ENCODE results near the gene FBXW2. TPM values are rescaled to one million over a fixed set of nuclear protein-coding genes. Genes with fewer than 3 reads are reported as not detected.

Gene FBXW2
- total RNA-seq: 10 to 100 TPM; 80.5 to 87.8 TPM

DNA sequence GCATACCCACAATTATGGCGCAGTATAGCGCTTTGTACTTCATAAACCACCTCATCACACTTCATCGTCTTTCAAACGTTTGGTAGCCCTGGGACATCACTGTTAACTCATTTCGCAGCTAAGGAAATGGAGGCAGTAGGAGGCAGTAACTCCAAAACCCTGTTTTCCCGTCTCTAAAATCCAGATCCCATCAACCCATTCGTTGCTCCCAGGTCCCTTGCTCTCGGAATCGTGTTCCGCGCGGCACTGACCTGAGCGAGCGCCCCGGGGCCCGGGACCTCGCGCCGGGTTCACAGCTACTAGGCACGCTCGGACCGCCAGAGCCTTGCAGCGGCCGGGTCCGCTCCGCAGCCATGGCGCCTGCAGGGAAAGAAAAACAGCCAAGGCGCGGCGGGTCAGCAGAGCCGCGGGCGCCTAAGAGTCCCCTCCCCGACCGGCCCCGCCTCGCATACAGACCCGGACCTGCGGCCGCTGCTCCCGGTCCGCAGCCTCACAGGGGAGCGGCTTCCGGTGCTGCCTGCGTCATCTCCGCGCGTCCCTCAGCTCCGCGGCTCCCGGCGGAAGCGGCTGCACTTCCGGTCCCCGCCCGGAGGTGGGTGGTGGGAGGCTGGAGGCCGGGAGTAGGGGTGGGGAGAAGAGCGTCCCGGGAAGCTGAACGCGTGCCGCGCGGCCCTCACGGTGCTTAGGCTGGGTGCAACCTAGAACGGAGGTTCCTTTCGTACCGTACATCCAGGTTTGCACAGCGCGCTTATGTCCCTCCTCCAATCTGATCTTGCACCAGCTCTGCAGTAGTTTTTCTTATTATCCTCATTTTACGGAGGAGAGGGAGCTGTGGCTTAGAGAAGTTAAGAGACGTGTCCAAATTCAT, at the start of gene FBXW2:
TSS of gene FBXW2 (minus strand) at position 519 of the 868 bp plus-strand sequence. CDS start 5,158 bp downstream, outside the sequence.
- no peaks in the 10 kb centered on the region for H3K9me3 Mint-ChIP-seq
- no peaks in the 10 kb centered on the region for H3K27me3 Mint-ChIP-seq
- POLR2A ChIA-PET: interaction anchor here (0.7 to 2.3 kb wide), 32 partner anchors 8 to 340 kb away, joined by 3 to 14 read pairs (median 4); partner anchors contain the start of genes CNTRL and PSMD5
- H3K27ac Mint-ChIP-seq: peak within 1 kb of the TSS; percentile 96
- peaks cover 40% of the 10 kb centered on the region for H3K4me1 Mint-ChIP-seq
- peaks cover 6% of the 10 kb centered on the region for H3K36me3 Mint-ChIP-seq
- peak within 1 kb of the TSS; percentile 92 for H3K4me3 Mint-ChIP-seq
- ATAC-seq (ENCODE audit: low read depth) (peak; percentile 90), DNase-seq (peak; percentile 92)

DNA sequence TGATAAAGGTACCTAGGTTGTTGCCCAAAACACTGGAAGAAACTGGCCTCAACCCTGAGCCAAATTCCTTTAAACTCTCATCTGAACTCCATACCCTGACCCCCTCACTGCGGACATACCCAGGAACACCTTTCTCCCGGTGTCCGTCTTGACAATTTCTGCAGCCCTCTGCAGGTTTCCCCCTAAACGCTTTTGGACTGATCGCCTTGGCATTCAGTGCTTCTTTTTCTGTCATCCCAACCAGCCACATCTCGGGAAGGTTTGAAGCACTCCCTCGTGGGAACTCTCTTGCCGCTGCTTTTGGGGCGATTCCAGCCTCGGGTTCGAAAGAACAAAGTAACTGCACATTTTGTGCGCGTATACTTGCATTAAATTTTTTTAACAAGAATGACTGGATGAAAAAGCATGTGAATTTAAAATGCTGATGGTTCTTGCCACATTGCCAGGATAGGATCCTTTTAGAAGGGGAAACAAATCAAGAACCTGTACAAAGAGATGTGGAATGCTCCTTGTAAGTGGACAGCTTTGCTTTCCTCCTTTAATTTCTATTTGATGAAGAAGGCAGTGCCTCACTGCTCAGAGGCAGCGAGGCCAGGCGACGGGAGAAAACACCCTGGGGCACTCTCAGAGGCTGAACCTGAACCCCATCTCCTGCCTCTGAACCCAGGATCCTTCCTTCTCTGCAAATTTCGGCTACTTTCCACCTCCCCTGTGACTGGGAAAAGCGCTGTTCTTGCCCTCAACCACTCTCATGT, 48.9 kb upstream of the FBXW2 start:
- POLR2A ChIA-PET: interaction anchor here (0.6 to 2.2 kb wide), 7 partner anchors 8 to 241 kb away, joined by 3 to 12 read pairs (median 3); partner anchors contain the start of genes FBXW2 and PHF19
- ATAC-seq (ENCODE audit: low read depth) (peak; percentile 4), DNase-seq (no peak)
- Mint-ChIP-seq H3K27me3 (no peaks in the 10 kb centered on the region), H3K36me3 (peaks cover 29% of the 10 kb centered on the region), H3K27ac (peak overlapping the region; percentile 97), H3K4me1 (peaks cover 58% of the 10 kb centered on the region), H3K4me3 (peak overlapping the region; percentile 98), H3K9me3 (no peaks in the 10 kb centered on the region)

DNA sequence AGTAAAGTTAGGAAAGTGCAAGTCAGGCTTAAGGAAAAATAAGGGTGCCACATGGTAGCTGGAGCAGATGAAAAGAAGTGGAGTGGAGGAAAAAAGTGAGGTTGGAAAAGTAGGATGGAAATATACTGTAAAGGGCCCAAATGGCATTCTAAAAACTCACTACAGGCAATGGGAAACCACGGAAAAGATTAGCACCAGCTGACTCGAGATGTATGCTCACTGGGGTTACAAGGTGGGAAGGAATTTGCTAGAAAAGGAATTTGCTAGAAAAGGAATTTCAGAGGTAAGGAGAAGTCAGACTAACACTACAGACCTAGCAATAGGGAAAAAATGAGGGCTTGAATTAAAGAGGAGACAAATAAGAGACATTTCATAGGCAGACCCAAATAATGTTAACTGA, 45.9 kb upstream of the FBXW2 start:
- no peak for DNase-seq
- POLR2A ChIA-PET: interaction anchor here (0.7 kb wide), 1 partner anchor 56 kb away, joined by 3 read pairs; no protein-coding TSS in a partner anchor
- H3K4me3 Mint-ChIP-seq: peak overlapping the region; percentile 23
- H3K4me1 Mint-ChIP-seq: peaks cover 37% of the 10 kb centered on the region
- peaks cover 36% of the 10 kb centered on the region for H3K36me3 Mint-ChIP-seq
- H3K9me3 Mint-ChIP-seq: no peaks in the 10 kb centered on the region
- no peak for ATAC-seq (ENCODE audit: low read depth)
- H3K27me3 Mint-ChIP-seq: no peaks in the 10 kb centered on the region
- no peak overlapping the region for H3K27ac Mint-ChIP-seq

DNA sequence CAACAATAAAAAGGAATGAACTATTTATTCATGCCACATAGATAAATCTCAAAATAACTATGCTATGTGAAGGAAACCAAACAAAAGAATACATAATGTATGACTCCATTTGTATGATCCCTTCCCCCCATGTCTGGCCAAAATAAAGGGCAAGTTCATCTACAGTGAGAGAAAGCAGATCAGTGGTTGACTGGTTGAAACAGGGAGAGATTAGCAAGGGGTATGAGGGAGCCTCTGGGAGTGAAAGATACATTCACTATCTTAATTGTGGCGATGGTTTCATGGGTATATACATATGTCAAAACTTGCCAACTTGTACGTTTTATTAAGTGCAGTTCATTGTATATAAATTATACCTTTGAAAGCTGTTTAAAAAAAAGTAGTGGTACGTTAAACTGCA, 44.7 kb upstream of the FBXW2 start:
- POLR2A ChIA-PET: interaction anchor here (1.3 kb wide), 1 partner anchor 45 kb away, joined by 4 read pairs; the partner anchor contains the start of gene FBXW2
- H3K9me3 Mint-ChIP-seq: no peaks in the 10 kb centered on the region
- peaks cover 38% of the 10 kb centered on the region for H3K36me3 Mint-ChIP-seq
- H3K4me1 Mint-ChIP-seq: peaks cover 31% of the 10 kb centered on the region
- no peak overlapping the region for H3K4me3 Mint-ChIP-seq
- H3K27me3 Mint-ChIP-seq: no peaks in the 10 kb centered on the region
- DNase-seq: no peak
- no peak overlapping the region for H3K27ac Mint-ChIP-seq
- ATAC-seq (ENCODE audit: low read depth): no peak

DNA sequence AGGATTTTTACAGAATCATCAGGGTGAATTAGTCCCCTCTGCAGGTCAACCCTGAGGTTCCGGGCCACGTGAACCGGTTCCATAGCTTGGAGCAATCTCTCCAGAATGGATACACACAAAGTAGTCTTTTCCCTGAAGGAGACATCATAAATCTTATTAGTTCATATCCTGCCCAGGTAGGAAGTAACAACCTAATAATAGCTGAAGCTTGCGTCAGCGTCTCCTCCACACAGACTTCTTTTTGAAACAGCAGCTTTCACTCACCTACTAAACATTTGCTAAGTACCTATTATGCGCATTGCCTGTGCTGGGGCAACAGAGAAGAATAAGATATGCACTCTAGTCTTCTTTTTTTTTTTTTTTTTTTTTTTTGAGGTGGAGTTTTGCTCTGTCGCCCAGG, 40.1 kb upstream of the FBXW2 start:
- DNase-seq: no peak
- Mint-ChIP-seq H3K4me3 (no peak overlapping the region), H3K4me1 (peaks cover 13% of the 10 kb centered on the region), H3K27ac (no peak overlapping the region), H3K9me3 (no peaks in the 10 kb centered on the region), H3K27me3 (no peaks in the 10 kb centered on the region), H3K36me3 (peaks cover 39% of the 10 kb centered on the region)
- no peak for ATAC-seq (ENCODE audit: low read depth)
- POLR2A ChIA-PET: interaction anchor here (0.7 kb wide), 1 partner anchor 64 kb away, joined by 3 read pairs; no protein-coding TSS in a partner anchor

DNA sequence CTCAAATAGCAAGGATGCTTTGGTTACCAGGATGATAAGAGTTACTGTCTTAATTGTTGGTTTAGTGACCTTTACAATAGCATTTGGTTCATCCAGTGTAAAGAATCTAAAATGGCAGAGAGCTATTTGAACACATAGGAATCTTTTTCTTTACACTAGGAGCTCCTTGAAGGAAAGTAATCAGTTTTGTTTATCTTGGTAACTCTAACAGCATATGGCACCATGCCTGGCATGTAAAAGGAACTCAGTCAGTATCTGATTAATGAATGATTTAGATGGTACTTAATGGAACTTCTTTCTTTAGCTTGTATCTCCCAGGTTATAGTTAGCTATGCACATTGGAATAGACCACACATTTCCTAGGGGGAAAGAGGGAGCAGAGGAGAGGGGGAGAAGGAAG, 39.6 kb upstream of the FBXW2 start:
- Mint-ChIP-seq H3K9me3 (no peaks in the 10 kb centered on the region), H3K4me1 (peaks cover 12% of the 10 kb centered on the region), H3K4me3 (no peak overlapping the region), H3K36me3 (peaks cover 34% of the 10 kb centered on the region), H3K27ac (no peak overlapping the region), H3K27me3 (no peaks in the 10 kb centered on the region)
- ATAC-seq (ENCODE audit: low read depth): no peak
- no peak for DNase-seq
- POLR2A ChIA-PET: interaction anchor here (0.7 kb wide), 1 partner anchor 65 kb away, joined by 3 read pairs; no protein-coding TSS in a partner anchor

- Mint-ChIP-seq H3K27me3 (no peaks in the 10 kb centered on the region), H3K36me3 (peaks cover 36% of the 10 kb centered on the region), H3K9me3 (no peaks in the 10 kb centered on the region), H3K4me1 (peaks cover 8% of the 10 kb centered on the region), H3K4me3 (no peak overlapping the region), H3K27ac (no peak overlapping the region)
- DNase-seq (no peak), ATAC-seq (ENCODE audit: low read depth) (no peak)
- POLR2A ChIA-PET: no interaction called here
Measured at GRCh38 chr9:120830865-120831264, 37.6 kb upstream of the FBXW2 start.

- H3K9me3 Mint-ChIP-seq: no peaks in the 10 kb centered on the region
- ATAC-seq (ENCODE audit: low read depth) (no peak), DNase-seq (no peak)
- no peak overlapping the region for H3K4me3 Mint-ChIP-seq
- H3K27ac Mint-ChIP-seq: no peak overlapping the region
- H3K4me1 Mint-ChIP-seq: peaks cover 7% of the 10 kb centered on the region
- H3K36me3 Mint-ChIP-seq: peaks cover 34% of the 10 kb centered on the region
- POLR2A ChIA-PET: no interaction called here
- H3K27me3 Mint-ChIP-seq: no peaks in the 10 kb centered on the region
Measured at GRCh38 chr9:120830151-120830550, 36.9 kb upstream of the FBXW2 start.

GRCh38 chr9:120829650-120830049, 36.4 kb upstream of the FBXW2 start:
- Mint-ChIP-seq H3K27ac (no peak overlapping the region), H3K27me3 (no peaks in the 10 kb centered on the region), H3K9me3 (no peaks in the 10 kb centered on the region), H3K4me1 (peaks cover 7% of the 10 kb centered on the region), H3K4me3 (no peak overlapping the region), H3K36me3 (peaks cover 37% of the 10 kb centered on the region)
- ATAC-seq (ENCODE audit: low read depth): no peak
- no peak for DNase-seq
- POLR2A ChIA-PET: no interaction called here

- no peaks in the 10 kb centered on the region for H3K27me3 Mint-ChIP-seq
- DNase-seq: no peak
- no peaks in the 10 kb centered on the region for H3K9me3 Mint-ChIP-seq
- H3K4me3 Mint-ChIP-seq: no peak overlapping the region
- H3K36me3 Mint-ChIP-seq: peaks cover 39% of the 10 kb centered on the region
- peaks cover 1% of the 10 kb centered on the region for H3K4me1 Mint-ChIP-seq
- POLR2A ChIA-PET: no interaction called here
- no peak overlapping the region for H3K27ac Mint-ChIP-seq
- ATAC-seq (ENCODE audit: low read depth): no peak
Measured at GRCh38 chr9:120820095-120820494, 26.9 kb upstream of the FBXW2 start.

- ATAC-seq (ENCODE audit: low read depth) (no peak), DNase-seq (no peak)
- Mint-ChIP-seq H3K27ac (no peak overlapping the region), H3K36me3 (peaks cover 38% of the 10 kb centered on the region), H3K4me1 (no peaks in the 10 kb centered on the region), H3K27me3 (no peaks in the 10 kb centered on the region), H3K4me3 (no peak overlapping the region), H3K9me3 (no peaks in the 10 kb centered on the region)
- POLR2A ChIA-PET: no interaction called here
Measured at GRCh38 chr9:120818595-120818994, 25.4 kb upstream of the FBXW2 start.

GRCh38 chr9:120815075-120815474, 21.9 kb upstream of the FBXW2 start:
- POLR2A ChIA-PET: no interaction called here
- Mint-ChIP-seq H3K27me3 (no peaks in the 10 kb centered on the region), H3K9me3 (peaks cover 4% of the 10 kb centered on the region), H3K4me1 (no peaks in the 10 kb centered on the region), H3K36me3 (peaks cover 32% of the 10 kb centered on the region), H3K27ac (no peak overlapping the region), H3K4me3 (no peak overlapping the region)
- no peak for DNase-seq
- ATAC-seq (ENCODE audit: low read depth): no peak

DNA sequence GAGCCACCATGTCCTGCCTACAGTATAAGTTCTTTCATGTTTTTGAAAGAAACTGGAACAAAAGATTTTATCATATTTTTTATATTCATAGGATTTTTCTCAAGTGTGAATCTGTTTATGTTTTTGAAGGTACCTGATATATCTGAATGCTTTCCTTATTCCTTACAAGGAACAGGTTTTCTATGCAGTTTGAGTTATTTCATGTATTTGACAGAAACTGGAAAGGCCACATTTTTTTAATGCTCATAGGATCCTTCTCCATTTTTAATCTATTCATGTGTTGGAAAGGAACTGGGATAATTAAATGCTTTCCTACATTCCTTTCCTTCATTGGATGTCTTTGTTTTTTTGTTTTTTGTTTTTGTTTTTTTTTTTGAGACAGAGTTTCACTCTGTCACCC, 15.7 kb upstream of the FBXW2 start:
- Mint-ChIP-seq H3K27me3 (no peaks in the 10 kb centered on the region), H3K9me3 (peaks cover 31% of the 10 kb centered on the region), H3K27ac (no peak overlapping the region), H3K36me3 (peaks cover 42% of the 10 kb centered on the region), H3K4me1 (no peaks in the 10 kb centered on the region), H3K4me3 (no peak overlapping the region)
- POLR2A ChIA-PET: no interaction called here
- no peak for ATAC-seq (ENCODE audit: low read depth)
- DNase-seq: no peak
